ENCODE data around the gene GET4. TPM values are rescaled to one million over a fixed set of nuclear protein-coding genes. Genes with fewer than 3 reads are reported as not detected.

GET4 gene
- total RNA-seq, 1 donor from 2014 or later: 58.3 TPM

GRCh38 chr7:900331-901040 is 24.1 kb downstream of the GET4 start:
- no peak for DNase-seq

GRCh38 chr7:901041-901387 is 24.7 kb downstream of the GET4 start:
- no peak for DNase-seq

GRCh38 chr7:901388-902154 is 25.2 kb downstream of the GET4 start:
- peak; percentile 90 for DNase-seq

- no peak for DNase-seq
Observed at GRCh38 chr7:902996-903395, 26.6 kb downstream of the GET4 start.

- no peak for DNase-seq
Observed at GRCh38 chr7:903921-904755, 27.8 kb downstream of the GET4 start.

- DNase-seq: no peak
Observed at GRCh38 chr7:904847-905246, 28.5 kb downstream of the GET4 start.

- no peak for DNase-seq
Observed at GRCh38 chr7:906776-907157, 30.4 kb downstream of the GET4 start.

GRCh38 chr7:907158-907980 is 31.0 kb downstream of the GET4 start:
- DNase-seq: no peak

GRCh38 chr7:908159-908581 is 31.8 kb downstream of the GET4 start:
- no peak for DNase-seq

GRCh38 chr7:908591-909357 is 32.4 kb downstream of the GET4 start:
- peak; percentile 72 for DNase-seq

- DNase-seq: peak; percentile 43
Observed at GRCh38 chr7:909358-910329, 33.3 kb downstream of the GET4 start.

- DNase-seq: no peak
Observed at GRCh38 chr7:910441-910861, 34.1 kb downstream of the GET4 start.

GRCh38 chr7:910931-911431 is 34.6 kb downstream of the GET4 start:
- DNase-seq: no peak

GRCh38 chr7:911791-912480 is 35.6 kb downstream of the GET4 start:
- DNase-seq: no peak

GRCh38 chr7:913736-914520 is 37.6 kb downstream of the GET4 start:
- DNase-seq: no peak

- DNase-seq: no peak
Observed at GRCh38 chr7:914521-915194, 38.3 kb downstream of the GET4 start.
